Right lobe of liver (tissue), 6 donors: Measurements from ENCODE around the gene TNFRSF1B. TPM values are rescaled to one million over a fixed set of nuclear protein-coding genes. Genes with fewer than 3 reads are reported as not detected.

Experiments used
- ATAC-seq, 4 donors: fragments of 200-7000 bp; cut with Tn5 transposase; one replicate each; pipeline ENCODE4 v1.9.1; 2020; ENCODE audit warnings: mild to moderate bottlenecking in 4 of 4, moderate library complexity in 4 of 4
- DNase-seq, 3 donors: peaks; one replicate each; pipeline ENCODE4 v3.0.0-alpha.2; 2020
- H3K27ac ChIP-seq, 3 donors: fragments of 200-600 bp; one replicate each; pipeline ENCODE4 v1.8.0; 2022
- H3K27me3 ChIP-seq, 2 donors: fragments of 200-600 bp; one replicate each; pipeline ENCODE4 v1.8.0; 2022
- H3K36me3 ChIP-seq, 4 donors: fragments of 200-600 bp; sonication (generic) in 1 of 4; one replicate each; pipeline versions ENCODE4 v1.5.1 to v1.8.0; 2017 to 2022; ENCODE audit warnings: control low read depth in 1 of 4
- H3K4me1 ChIP-seq, 4 donors: fragments of 200-600 bp; sonication (generic) in 1 of 4; one replicate each; pipeline versions ENCODE4 v1.5.1 to v1.8.0; 2017 to 2022; ENCODE audit warnings: control low read depth in 1 of 4
- H3K4me3 ChIP-seq, 3 donors: fragments of 200-600 bp; one replicate each; pipeline ENCODE4 v1.8.0; 2022
- H3K9me3 ChIP-seq, 4 donors: fragments of 200-600 bp; sonication (generic) in 1 of 4; one replicate each; pipeline versions ENCODE4 v1.5.1 to v1.8.0; 2017 to 2022; ENCODE audit warnings: control low read depth in 1 of 4
- POLR2A ChIP-seq: fragments of 450-650 bp; IDR thresholded peaks from one replicate; pipeline ENCODE4 v1.6.1; 2017; ENCODE audit warnings: antibody characterized with exemption, mild to moderate bottlenecking
- WGBS: methylation state at CpG from one replicate; pipeline ENCODE4 v1.1.6; 2018; ENCODE audit warnings: low coverage, low lambda C conversion rate; ENCODE audit not compliant: insufficient coverage; ENCODE audit errors: missing lambda C conversion rate; 5-methylcytosine and 5-hydroxymethylcytosine counted together
- intact Hi-C, 2 donors: fragments of 100-400 bp; cut with DNase I; formaldehyde crosslinking; loops; one replicate each; pipeline versions ENCODE4 v1.11.2 to v1.14.1; 2022
- total RNA-seq, 6 experiments: library from RNA; depleted of rRNA in 2 of 6; stranded (reverse); fragments of >200 nt in 2 of 6; fragmentation: NEBNext Ultra II Directional in 3 of 6; extraction: Animal tissue kit (Norgen Biotek cat#: 25700) in 3 of 6; gene quantifications; one replicate each; pipeline versions ENCODE4 v1.1.0 to v1.2.4, GENCODE V29; 2016 to 2023
- TF ChIP-seq, protein P1 (sequence below), 4 donors: fragments of 200-600 bp in 3 of 4; fragments of 450-650 bp in 1 of 4; IDR thresholded peaks; one replicate each; pipeline versions ENCODE4 v1.5.1 to v1.8.0; 2016 to 2022; ENCODE audit warnings: antibody characterized with exemption in 4 of 4, mild to moderate bottlenecking in 2 of 4
- donor health status: DM: no; HTN: yes; CAD: no.
- donor health status: DM: no; HTN: no; CAD: no.
- donor health status: DM: no; HTN: no; CAD: no.
- donor health status: DM: no; HTN: yes; CAD: no.
- donor health status: DM: no; HTN: yes; CAD: no.

The TNFRSF1B gene
- total RNA-seq, 6 experiments from 2014 or later, result 12.9 to 56.9 (median 26.5) TPM

DNA sequence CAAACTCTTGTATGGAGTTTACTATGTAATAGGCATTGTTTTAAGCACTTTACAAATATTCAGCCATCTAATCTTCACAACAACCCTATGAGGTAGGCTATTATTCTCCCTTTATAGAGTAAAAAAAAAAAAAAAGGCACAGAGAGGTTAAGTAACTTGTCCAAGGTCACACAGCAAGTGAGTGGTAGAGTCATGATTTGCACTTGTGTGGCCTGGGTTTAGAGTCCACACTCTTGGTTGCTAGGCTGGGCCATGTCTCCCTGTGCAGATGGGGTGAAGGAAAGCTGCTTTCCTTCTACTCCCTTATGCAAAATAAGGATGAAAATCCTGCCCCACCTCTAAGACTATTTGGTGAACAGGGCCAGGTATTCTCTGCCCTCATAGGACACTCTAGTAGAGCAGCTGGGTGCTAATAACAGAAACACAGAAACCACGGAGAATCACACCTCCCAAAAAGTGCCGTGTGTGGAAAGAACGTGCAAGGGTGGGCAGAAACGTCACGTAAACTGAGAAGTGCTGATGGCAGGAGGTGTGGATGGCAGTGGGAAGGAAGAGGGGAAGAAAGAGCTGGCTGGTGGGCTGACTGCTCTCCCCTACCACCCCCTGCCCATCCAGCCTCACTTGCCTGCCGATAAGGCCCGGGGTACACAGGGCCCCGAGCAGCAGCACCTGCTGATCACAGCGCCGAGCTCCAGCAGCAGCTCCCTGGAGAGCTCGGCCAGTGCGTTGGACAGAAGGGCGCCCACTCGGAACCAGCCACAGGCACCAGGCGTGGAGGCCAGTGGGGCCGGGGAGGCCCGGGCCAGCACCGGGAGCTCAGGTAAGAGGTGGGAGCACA lies 34.8 kb downstream of the TNFRSF1B start:
- H3K9me3 ChIP-seq, result no peaks in the 10 kb centered on the region
- TF ChIP-seq, protein P1, sequence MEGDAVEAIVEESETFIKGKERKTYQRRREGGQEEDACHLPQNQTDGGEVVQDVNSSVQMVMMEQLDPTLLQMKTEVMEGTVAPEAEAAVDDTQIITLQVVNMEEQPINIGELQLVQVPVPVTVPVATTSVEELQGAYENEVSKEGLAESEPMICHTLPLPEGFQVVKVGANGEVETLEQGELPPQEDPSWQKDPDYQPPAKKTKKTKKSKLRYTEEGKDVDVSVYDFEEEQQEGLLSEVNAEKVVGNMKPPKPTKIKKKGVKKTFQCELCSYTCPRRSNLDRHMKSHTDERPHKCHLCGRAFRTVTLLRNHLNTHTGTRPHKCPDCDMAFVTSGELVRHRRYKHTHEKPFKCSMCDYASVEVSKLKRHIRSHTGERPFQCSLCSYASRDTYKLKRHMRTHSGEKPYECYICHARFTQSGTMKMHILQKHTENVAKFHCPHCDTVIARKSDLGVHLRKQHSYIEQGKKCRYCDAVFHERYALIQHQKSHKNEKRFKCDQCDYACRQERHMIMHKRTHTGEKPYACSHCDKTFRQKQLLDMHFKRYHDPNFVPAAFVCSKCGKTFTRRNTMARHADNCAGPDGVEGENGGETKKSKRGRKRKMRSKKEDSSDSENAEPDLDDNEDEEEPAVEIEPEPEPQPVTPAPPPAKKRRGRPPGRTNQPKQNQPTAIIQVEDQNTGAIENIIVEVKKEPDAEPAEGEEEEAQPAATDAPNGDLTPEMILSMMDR (IDR thresholded peaks at IDR 0.05), result no peak
- no peak for TF ChIP-seq POLR2A
- WGBS, result 43% methylated on average over 5 of the region's 18 CpGs
- intact Hi-C loops, result no loop called here
- H3K4me3 ChIP-seq, result no peak overlapping the region
- no peak for DNase-seq
- ATAC-seq, result no peak
- no peak overlapping the region for H3K27ac ChIP-seq
- peaks cover 0 to 17% (median 3%) of the 10 kb centered on the region in 4 donors for H3K36me3 ChIP-seq
- H3K27me3 ChIP-seq, result no peaks in the 10 kb centered on the region
- no peaks in the 10 kb centered on the region for H3K4me1 ChIP-seq

DNA sequence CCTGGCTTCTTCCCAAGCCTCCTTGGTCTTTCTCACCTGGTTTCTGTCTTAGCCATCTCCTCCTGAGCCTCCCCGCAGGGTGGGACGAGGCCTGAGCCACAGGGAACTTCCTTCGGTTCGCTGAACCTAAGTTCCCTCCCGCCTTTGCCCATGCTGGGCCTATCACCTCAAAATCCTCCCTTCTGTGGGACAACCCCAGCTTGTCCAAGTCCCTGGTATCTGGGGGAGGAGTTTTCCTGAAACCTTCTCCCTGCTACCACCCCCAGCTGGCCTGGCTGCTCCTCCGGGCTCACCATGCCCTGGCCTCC lies 35.4 kb downstream of the TNFRSF1B start:
- no peaks in the 10 kb centered on the region for H3K9me3 ChIP-seq
- H3K4me1 ChIP-seq, result no peaks in the 10 kb centered on the region
- WGBS, result 100% methylated on average over 2 of the region's 6 CpGs
- H3K36me3 ChIP-seq, result peaks cover 0 to 17% (median 4%) of the 10 kb centered on the region in 4 donors
- H3K4me3 ChIP-seq, result no peak overlapping the region
- intact Hi-C loops, result no loop called here
- DNase-seq (no peak), ATAC-seq (no peak)
- no peaks in the 10 kb centered on the region for H3K27me3 ChIP-seq
- no peak overlapping the region for H3K27ac ChIP-seq
- TF ChIP-seq, protein P1 (IDR thresholded peaks at IDR 0.05), result no peak
- no peak for TF ChIP-seq POLR2A

DNA sequence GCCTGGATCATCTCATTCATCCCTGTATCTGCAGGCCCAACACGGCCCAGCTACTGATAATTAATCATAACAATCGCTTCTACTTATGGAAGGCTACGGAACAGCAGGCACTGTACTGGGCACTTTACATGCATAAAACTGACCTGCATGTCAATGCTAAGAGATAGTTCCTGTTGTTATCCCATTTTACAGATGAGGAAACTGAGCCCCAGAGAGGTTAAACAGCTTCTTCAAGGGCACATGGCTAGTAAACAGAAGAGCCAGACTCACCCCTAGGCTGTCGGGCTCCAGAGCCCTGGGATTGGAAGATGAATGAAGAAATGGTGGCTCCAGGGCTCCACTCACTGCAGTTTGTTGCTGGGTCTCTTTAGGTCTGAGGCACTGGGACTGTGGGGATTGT lies 35.8 kb downstream of the TNFRSF1B start:
- peaks cover 0 to 17% (median 4%) of the 10 kb centered on the region in 4 donors for H3K36me3 ChIP-seq
- WGBS, result 95% methylated on average over 3 of the region's 4 CpGs
- no peak overlapping the region for H3K4me3 ChIP-seq
- intact Hi-C loops, result no loop called here
- no peaks in the 10 kb centered on the region for H3K27me3 ChIP-seq
- DNase-seq, result no peak
- H3K4me1 ChIP-seq, result no peaks in the 10 kb centered on the region
- H3K27ac ChIP-seq, result no peak overlapping the region
- ATAC-seq, result no peak
- no peak for TF ChIP-seq POLR2A
- TF ChIP-seq, protein P1 (IDR thresholded peaks at IDR 0.05), result no peak
- no peaks in the 10 kb centered on the region for H3K9me3 ChIP-seq

DNA sequence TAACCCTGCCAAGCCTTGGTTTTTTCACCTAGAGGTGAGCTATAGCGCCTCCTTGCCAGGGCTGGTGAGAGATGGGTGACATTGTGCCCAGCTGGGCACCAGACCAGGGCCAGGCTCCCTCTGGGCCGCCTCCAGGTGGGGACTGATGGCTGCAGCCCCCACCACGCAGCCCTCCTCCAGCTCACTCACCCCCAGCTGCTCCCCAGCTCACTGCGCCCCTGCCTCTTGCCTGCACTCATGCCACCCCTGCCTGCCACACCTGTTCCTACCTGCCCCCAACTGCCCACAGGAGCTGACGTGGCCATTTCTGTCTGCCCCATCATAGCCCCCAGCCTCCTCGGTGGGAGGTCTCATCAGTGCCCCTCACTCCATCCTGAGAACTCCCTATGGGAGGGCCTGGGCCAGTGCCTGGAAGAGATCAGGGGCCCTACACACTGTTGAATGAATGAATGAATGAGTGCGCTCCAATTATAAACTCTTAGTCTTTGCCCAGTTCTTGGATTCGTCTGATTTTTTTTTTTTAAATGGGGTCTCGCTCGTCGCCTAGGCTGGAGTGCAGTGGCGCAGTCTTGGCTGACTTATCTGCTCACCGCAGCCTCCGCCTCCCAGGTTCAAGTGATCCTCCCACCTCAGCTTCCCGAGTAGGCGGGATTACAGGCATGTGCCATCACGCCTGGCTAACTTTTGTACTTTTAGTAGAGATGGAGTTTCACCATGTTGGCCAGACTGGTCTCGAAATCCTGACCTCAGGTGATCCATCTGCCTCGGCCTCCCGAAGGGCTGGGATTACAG lies 36.6 kb downstream of the TNFRSF1B start:
- TF ChIP-seq, protein P1 (IDR thresholded peaks at IDR 0.05), result no peak
- TF ChIP-seq POLR2A, result no peak
- Histone ChIP-seq H3K27ac (no peak overlapping the region), H3K36me3 (peaks cover 0 to 17% (median 4%) of the 10 kb centered on the region in 4 donors), H3K4me3 (no peak overlapping the region), H3K9me3 (no peaks in the 10 kb centered on the region), H3K4me1 (no peaks in the 10 kb centered on the region), H3K27me3 (no peaks in the 10 kb centered on the region)
- DNase-seq (no peak), ATAC-seq (no peak)
- WGBS, result 94% methylated on average over 7 of the region's 20 CpGs
- intact Hi-C loops, result no loop called here
